Stimulated activated CD4-positive, alpha-beta T cell treated with anti-CD3 and anti-CD28 coated beads, Interleukin-4, amount 100 ng/mL, for 48 hours (primary cell): ENCODE results near the gene PIK3R3.
"Not testable (repeated sequence)": the region's sequence is repeated elsewhere in the genome, so short reads cannot be mapped to it uniquely, and the experiment has no call there.

Experiments
- DNase-seq, 2 donors: peaks; one replicate each; pipeline ENCODE4 v3.0.0-alpha.2; 2020; ENCODE audit warnings: low read depth in 2 of 2

The PIK3R3 gene

DNA sequence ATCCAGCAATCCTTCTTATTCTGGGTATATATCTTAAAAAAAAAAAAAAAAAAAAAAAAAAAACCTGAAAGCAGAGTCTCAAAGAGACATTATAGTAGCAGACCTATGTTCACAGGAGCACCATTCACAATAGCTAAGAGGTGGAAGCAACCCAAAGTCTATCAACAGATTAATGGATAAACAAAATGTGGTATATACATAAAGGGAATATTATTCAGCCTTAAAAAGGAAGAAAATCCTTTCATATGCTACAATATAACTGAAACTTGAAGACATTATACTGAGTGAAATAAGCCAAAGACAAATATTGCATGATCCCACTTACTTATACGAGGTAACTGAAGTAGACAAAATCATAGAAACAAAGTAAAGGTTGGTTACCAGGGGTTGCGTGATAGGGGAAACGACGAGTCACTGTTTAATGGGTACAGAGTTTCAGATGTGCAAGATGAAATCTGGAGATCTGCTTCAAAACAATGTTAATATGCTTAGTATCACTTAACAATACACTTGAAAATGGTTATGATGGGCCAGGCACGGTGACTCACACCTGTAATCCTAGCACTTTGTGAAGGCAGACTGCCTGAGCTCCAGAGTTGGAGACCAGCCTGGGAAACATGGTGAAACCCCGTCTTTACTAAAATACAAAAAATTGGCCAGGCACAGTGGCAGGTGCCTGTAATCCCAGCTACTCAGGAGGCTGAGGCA lies 29.5 kb downstream of the PIK3R3 start:
- DNase-seq: peak in 1 of 2 donors; percentile 4

DNA sequence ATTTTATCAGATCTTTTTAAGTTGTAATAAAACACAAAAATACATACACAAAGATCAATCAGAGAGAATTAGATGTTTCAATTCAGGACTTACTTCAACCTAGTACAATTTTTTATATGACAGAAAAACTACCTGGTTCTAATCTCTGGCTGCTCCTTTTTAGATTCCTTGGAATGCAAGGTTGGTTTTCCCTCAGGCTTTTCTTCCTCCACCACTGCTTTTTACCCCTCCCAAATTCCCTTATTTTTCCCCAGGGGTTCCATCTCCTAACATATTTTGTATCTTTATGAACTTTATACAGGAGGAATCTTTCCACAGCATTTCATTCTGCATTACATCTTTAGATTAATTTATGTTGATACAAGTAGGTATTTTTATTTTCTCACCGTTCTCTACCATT lies 33.2 kb downstream of the PIK3R3 start:
- no peak for DNase-seq

DNA sequence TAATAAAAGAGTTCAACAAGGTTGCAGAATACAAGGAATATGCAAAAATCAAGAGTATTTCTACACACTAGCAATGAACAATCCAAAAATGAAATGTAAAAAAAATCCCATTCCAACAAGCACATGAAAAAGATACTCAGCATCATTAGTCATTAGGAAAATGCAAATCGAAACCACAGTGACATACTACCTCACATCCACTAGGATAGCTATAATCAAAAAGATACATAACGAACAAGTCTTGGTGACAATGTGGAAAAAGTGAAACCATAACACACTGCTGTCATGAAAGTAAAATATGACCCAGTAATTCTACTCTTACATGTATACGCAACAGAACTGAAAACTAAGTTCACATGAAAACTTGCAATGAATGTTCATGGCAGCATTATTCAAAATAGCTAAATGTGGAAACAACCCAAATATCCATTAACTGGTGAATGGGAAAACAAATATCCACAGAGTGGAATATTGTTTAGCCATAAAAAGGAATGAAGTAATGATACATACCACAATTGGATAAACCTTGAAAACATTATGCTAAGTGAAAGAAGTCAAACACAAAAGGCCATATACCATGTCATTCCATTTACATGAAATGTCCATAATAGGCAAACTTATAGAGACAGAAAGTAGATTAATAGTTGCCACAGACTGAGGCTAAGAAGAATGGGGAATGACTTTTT lies 34.3 kb downstream of the PIK3R3 start:
- DNase-seq: no peak

DNA sequence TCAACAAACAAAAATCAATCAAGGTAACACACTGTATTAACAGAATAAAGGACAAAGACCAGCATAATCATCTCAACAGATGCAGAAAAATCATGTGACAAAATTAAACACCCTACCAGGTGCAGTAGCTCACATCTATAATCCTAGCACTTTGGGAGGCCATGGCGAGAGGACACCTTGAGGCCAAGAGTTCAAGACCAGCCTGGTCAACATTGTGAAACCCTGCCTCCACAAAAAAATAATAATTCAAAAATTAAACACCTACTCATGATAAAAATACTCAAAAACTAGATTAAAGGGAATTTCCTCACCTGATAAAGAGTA lies 35.3 kb downstream of the PIK3R3 start:
- DNase-seq: no peak

DNA sequence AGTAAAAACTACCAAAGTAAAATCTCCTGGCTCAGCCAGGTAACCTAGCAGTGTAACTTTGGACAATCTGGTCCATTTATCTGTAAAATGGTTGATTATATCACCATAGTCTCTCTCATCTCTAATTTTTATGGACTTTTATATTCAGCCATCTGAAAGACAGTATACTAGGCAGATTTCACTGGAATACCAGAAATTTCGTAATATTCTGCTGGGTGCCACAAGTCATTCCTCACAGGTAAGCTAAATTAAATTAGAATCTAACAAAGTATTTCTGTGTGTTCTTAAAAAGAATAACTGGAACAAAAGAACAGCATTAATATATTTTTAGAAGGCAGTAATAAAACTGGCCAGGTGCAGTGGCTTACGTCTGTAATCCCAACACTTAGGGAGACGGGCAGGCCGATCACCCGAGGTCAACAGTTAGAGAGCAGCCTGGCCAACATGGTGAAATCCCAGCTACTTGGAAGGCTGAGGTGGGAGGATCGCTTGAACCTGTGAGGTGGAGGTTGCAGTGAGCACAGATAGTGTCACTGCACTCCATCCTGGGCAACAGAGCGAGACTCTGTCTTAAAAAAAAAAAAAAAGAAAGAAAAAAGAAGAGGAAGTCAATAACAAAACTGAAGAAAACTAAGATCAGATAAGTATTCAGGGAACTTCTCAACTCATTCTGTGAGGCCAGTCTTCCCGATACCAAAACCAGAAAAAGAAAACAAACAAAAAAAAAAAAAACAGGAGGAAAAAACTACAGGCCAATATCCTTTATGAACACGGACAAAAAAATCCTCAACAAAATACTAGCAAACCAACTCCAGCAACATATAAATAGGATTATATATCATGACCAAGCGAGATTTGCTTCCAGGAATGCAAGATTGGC lies 35.9 kb downstream of the PIK3R3 start:
- DNase-seq: no peak

DNA sequence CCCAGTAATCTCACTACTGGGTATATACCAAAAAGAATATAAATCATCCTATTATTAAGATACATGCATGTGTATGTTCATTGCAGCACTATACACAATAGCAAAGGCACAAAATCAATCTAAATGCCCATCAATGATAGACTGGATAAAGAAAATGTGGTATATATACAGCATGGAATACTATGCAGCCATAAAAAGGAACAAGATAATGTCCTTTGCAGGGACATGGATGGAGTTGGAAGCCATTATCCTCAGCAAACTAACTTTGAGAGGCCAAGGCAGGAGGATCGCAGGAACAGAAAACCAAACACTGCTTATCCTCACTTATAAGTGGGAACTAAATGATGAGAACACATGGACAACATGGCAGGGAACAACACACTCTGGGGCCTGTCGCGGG lies 37.3 kb downstream of the PIK3R3 start:
- DNase-seq: not testable (repeated sequence)

DNA sequence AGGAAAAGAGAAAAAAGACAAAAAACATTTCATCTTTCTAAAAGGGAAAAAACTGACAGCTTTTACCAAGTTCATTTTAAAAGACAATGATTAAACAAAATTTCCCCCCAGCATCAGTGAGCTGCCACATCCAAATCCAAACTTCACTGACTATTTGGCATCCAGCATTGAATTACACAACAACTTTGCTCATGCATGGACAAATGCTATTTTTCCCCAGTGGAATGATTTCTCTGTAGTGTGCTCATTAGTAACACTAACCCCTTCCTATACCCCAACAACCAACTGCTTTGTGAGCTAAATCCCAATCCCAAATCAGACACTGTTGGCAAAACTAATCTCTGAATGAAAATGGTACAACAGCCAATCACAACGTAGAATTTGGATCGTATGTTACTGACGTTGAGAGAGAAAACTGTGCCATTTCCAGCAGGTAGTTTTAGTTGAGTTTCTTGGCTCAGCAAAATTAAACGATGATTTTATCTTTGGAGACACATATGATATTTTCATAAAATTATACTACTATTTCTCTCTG lies 37.9 kb downstream of the PIK3R3 start:
- DNase-seq: no peak

DNA sequence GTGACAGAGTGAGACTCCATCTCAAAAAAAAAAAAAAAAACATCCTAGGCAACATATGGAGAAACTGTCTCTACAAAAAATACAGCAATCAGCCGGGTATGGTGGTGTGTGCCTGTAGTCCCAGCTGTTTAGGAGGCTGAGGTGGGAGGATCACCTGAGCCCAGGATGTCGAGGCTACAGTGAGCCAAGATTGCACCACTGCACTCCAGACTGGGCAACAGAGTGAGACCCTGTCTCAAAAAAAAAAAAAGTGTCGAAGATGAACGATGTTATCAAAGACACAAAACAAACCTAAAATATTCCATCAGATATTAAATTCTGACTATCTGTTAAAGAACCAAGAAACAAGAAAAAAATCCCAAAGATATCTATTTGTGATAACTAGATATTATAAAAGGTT lies 38.6 kb downstream of the PIK3R3 start:
- DNase-seq: not testable (repeated sequence)

DNA sequence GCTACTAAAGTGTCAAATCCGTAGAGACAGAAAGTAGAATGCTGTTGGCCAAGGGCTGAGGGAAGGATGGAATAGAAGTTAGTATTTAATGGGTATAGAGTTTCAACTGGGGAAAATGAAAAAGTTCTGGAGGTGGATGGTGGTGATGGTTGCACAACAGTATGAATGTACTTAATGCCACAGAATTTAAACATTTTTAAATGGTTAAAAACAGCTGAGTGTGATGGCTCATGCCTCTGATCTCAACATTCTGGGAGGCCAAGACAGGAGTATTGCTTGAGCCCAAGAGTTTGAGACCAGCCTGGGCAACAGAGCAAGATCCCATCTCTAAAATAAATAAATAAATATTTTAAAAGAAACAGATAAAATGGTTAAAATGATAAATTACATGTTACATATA lies 44.5 kb downstream of the PIK3R3 start:
- no peak for DNase-seq

DNA sequence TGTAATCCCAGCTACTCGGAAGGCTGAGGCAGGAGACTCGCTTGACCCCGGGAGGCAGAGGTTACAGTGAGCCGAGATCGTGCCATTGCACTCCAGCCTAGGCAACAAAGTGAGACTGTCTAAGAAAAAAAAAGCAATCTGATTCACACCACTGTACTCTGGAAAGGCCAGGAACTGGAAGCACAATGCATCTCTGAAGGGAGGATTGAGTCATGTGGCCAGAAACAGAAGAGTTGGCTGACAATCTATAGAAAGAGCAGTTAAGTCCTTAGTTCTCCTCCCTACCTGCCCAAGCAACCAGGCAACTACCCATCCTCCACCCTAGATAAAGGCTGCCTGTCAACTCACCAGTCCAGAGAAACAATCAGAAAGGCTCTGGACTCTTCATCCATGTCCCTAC lies 45.9 kb downstream of the PIK3R3 start:
- DNase-seq: no peak

DNA sequence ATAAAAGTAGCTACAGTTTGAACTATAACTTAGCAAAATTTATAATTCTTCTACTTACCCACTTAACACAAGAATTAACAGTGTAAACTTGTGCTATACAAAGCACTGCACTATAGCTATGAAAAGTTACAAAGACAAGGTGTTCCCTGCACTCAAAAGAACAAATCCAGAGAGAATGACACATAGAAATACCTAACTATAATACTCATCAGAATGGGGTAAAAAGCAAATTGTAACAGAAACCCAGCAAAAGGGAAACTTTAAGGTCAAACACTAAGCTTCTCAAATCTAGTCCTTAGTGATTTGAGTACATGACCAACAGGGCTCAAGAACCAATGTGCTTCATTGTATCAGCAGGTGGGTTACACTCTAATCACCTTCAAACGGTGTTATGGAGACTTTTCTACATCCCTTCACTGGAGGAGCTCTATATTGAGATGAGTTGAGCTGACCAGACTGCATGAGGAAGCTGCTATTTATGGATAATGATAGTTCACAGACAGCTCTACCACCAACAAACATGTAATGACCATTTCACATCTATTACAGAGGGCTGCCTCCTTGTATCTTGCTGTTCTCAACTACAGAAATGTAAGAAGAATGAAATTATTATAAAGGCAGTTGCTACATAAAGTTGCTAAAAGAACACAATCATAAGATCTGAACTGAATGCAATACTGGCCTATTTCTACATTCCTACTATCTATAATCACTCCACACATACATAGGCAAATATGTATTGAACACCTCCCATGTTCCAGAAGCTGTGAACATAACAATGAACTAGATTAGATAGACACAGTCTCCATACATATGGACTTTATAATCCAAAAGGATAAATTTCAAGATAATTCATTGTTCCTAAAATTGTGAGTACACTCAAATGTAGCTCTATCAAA lies 47.6 kb downstream of the PIK3R3 start:
- DNase-seq: no peak

DNA sequence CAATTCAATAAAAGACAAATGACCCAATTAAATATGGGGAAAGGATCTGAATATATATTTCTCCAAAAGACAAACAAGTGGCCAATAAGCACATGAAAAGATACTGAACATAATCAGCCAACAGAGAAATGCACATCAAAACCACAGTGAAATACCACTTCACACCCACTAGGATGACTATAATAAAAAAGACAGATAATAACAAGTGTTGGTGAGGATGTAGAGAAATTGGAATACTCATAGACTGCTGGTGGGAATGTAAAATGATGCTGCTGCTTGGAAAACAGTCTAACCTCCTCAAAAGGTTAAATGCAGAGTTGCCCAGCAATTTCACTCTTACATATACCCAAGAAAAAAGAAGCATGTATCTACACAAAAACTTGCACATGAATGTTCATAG lies 48.9 kb downstream of the PIK3R3 start:
- DNase-seq: no peak

DNA sequence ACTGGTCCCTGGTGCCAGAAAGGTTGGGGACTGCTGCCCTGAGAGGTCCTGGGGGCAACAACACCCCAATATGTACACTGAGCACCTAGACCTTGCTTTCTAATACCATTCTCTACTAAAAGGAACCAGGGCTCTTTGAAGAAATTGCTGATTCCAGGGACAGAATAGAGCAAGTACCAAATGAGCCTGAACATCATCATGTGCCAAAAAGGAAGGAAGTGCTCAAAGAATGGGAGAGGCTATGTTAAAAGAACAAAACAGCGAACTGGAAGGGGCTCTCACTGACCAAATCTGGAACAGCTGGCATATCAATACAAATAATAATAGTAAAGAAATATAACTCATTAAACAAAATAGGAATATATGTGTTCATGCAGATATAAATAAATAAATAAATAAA lies 50.8 kb downstream of the PIK3R3 start:
- DNase-seq: no peak

DNA sequence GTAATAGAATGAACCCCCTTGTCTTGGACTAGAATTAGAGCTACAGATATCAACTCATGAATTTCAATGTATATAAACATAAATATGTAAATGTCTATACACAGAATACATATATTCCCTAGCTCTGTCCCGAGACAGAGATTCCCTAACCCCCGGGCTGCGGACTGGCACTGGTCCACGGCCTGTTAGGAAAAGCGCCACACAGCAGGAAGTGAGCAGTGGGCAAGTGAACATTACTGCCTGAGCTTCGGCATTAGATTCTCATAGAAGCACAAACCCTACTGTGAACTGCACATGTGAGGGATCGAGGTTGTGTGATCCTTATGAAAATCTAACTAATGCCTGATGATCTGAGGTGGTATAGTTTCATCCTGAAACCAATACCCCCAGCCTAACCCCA lies 51.2 kb downstream of the PIK3R3 start:
- no peak for DNase-seq

DNA sequence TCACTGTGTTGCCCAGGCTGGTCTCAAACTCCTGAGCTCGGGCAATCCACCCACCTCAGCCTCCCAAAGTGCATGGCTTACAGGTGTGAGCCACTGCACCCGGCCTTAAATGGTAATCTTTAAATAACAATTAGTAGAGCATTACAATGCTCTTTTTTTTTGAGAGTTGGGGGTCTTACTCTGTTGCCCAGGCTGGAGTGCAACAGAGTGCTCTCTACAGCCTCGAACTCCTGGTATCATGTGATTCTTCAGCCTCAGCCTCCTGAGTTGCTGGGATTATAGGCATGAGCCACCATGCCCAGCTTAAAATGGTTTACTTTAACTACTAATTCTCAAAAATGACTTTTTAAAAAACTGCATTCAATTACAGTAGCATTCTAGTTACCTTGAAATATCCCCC lies 52.2 kb downstream of the PIK3R3 start:
- DNase-seq: no peak

DNA sequence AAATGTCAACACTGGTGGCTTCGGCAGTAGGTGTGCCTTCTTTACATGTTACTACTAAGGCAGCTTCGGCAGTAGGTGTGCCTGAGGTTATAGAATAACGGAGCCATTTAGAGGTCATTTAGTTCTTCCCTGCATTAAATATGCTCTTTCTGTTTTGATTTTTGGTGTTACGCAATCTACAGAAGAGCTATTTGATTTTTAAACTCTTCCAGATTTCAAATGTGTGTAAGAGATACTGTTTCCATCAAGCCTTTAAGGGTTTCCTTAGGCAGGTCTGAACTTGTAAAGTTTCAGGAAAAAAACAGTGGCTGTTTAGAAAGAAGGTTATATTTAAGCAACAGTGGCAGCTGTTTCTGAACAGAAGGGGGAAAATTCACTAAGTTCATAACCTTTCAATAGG lies 54.8 kb downstream of the PIK3R3 start:
- DNase-seq: no peak

DNA sequence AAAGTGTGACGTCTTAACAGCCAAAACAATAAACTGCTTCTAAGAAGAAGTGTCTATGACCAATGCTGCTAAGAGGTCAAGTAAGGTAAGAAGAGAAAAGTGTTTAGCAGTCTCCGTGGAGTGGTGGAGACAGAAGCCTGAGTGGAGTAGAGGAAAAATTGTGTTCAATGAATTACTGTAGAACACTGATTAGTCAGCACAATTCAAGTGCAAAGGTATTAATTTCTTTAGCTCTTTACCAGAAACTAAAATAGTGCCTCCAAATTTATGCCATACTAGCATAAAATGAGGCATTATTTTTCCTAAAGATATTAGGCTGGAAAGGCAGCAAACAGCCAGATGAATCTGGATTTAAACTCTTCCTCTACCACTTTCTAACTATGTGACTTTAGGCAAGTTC lies 56.1 kb downstream of the PIK3R3 start:
- no peak for DNase-seq

DNA sequence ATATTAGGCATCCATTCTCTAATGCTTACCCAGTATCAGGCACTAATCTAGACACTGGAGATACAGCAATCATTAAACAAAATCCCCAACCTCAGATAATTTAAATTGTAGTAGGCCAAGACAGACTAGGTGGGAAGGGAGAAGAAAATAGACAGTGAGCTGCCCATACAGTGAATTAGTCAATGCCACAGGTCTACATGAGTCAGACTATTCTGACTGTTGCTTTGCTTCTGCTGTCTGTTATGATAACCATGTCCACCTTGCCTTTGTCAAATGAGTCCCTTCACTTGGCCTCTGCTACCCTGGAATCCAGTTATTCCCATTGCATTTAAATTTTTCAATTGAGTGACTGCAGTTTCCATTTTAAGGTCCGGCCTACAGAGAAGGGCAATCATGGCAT lies 59.5 kb downstream of the PIK3R3 start:
- no peak for DNase-seq

DNA sequence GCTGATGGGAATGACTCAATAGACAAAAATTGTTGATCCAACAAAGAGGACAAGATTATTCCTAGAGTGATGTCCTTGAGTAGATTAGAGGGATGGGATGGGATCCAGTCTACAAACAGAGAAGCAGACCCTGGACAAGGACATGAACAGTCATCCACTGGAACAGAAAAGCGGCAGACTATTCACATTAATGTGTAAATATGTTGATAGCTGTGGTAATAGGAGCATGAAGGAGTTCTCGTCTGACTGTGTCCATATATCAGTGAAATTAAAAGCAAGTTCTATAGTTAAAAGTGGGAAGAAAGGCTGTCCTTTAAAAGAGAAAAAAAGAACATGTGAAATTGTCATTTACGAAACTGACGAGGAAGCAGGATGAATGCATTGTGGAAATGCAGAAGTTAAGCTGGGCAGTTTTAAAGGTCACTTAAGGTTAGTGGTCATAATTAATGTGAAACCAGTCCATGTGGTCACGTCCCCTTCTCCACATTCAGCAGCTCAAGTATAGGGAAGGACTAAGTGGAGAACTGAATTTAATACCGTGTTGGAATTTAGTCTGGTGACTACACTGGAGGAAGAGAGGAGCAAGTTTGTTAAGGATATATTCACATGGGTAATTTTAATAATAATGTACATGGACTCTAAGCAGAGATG lies 62.1 kb downstream of the PIK3R3 start:
- DNase-seq: no peak

DNA sequence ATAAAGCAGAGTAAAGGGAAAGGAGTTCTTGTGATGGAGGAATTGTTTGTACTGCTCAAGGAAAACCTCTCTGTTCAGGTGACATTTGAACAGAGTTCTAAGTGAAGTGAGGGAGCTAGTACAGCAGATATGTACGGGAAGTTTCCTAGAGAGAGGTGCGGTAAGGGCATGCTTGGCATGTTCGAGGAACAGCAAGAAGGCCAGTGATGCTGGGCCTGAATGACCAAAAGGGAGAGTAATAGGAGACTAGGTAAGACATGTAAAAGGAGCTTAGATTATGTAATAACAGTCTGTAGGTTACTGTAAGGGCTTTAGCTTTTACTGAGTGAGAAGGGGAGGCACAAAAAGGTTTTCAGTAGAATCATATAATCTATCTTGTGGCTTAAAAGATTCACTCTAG lies 63.9 kb downstream of the PIK3R3 start:
- DNase-seq: no peak

DNA sequence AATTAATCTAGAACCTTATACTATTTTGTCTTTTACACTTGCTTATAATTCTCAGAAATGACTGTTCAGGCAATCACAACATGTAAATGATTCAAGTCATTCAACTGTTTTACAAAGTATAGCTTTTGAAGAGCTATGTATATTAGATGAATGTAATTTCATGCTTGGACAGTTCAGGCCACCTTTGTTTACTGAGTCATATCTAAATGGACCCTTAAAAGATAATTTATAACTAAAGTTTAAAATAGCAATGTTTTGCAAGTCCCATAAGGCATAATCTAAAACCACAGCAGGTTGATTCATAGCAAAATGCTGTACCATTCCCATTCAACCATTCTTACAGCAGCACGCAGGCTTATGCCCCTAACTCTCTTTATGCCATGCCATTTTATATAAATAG lies 64.8 kb downstream of the PIK3R3 start:
- DNase-seq: no peak
